Mucosa of gallbladder (tissue), 1 donor: ENCODE measurements around the gene P2RY2. TPM values are rescaled to one million over a fixed set of nuclear protein-coding genes. Genes with fewer than 3 reads are reported as not detected.
"Not testable (repeated sequence)": the region's sequence is repeated elsewhere in the genome, so short reads cannot be mapped to it uniquely, and the experiment has no call there.

Experiments
- DNase-seq: peaks from one replicate; pipeline ENCODE4 v3.0.0-alpha.2; 2020; ENCODE audit warnings: low spot score
- total RNA-seq: library from RNA; stranded (reverse); gene quantifications from one replicate; pipeline ENCODE4 v1.2.1, GENCODE V29; 2021
- donor health status: DM: no; HTN: no; CAD: no.

P2RY2 gene
- total RNA-seq, 1 donor from 2014 or later: 12.6 TPM

- DNase-seq: no peak
These were observed 29.8 kb upstream of the P2RY2 start for GRCh38 chr11:73188301-73188700.

- no peak for DNase-seq
These were observed 28.8 kb upstream of the P2RY2 start for GRCh38 chr11:73189315-73189714.

GRCh38 chr11:73189723-73190556 is 28.1 kb upstream of the P2RY2 start:
- no peak for DNase-seq

- no peak for DNase-seq
These were observed 27.6 kb upstream of the P2RY2 start for GRCh38 chr11:73190557-73190885.

- no peak for DNase-seq
These were observed 26.9 kb upstream of the P2RY2 start for GRCh38 chr11:73191151-73191550.

- DNase-seq: no peak
These were observed 25.8 kb upstream of the P2RY2 start for GRCh38 chr11:73192272-73192671.

- DNase-seq: no peak
These were observed 24.6 kb upstream of the P2RY2 start for GRCh38 chr11:73193251-73194033.

- no peak for DNase-seq
These were observed 24.0 kb upstream of the P2RY2 start for GRCh38 chr11:73194034-73194507.

GRCh38 chr11:73194593-73194992 is 23.5 kb upstream of the P2RY2 start:
- DNase-seq: peak; percentile 70

GRCh38 chr11:73195191-73196007 is 22.7 kb upstream of the P2RY2 start:
- DNase-seq: peak; percentile 47

- DNase-seq: no peak
These were observed 21.5 kb upstream of the P2RY2 start for GRCh38 chr11:73196576-73196975.

- no peak for DNase-seq
These were observed 20.7 kb upstream of the P2RY2 start for GRCh38 chr11:73197348-73197747.

GRCh38 chr11:73197787-73198186 is 20.3 kb upstream of the P2RY2 start:
- not testable (repeated sequence) for DNase-seq

- DNase-seq: no peak
These were observed 19.4 kb upstream of the P2RY2 start for GRCh38 chr11:73198677-73199076.

GRCh38 chr11:73199446-73199845 is 18.6 kb upstream of the P2RY2 start:
- DNase-seq: no peak

- no peak for DNase-seq
These were observed 17.8 kb upstream of the P2RY2 start for GRCh38 chr11:73200256-73200655.

- no peak for DNase-seq
These were observed 16.8 kb upstream of the P2RY2 start for GRCh38 chr11:73201249-73201648.

- no peak for DNase-seq
These were observed 15.9 kb upstream of the P2RY2 start for GRCh38 chr11:73201888-73202780.

GRCh38 chr11:73203322-73203721 is 14.8 kb upstream of the P2RY2 start:
- no peak for DNase-seq

GRCh38 chr11:73203790-73204189 is 14.3 kb upstream of the P2RY2 start:
- DNase-seq: no peak

- no peak for DNase-seq
These were observed 13.4 kb upstream of the P2RY2 start for GRCh38 chr11:73204711-73205121.
